Ureter (tissue), 1 donor: ENCODE results near the gene HAGH. TPM values are rescaled to one million over a fixed set of nuclear protein-coding genes. Genes with fewer than 3 reads are reported as not detected.
A peak's percentile ranks its signal among the peaks of the same experiment; 100 is the strongest.
"Not testable (repeated sequence)": the region's sequence is repeated elsewhere in the genome, so short reads cannot be mapped to it uniquely, and the experiment has no call there.

Experiments used
- DNase-seq: peaks from one replicate; pipeline ENCODE4 v3.0.0-alpha.2; 2020; ENCODE audit warnings: low spot score
- total RNA-seq: library from RNA; stranded (reverse); gene quantifications from one replicate; pipeline ENCODE4 v1.2.4, GENCODE V29; 2023
- donor health status: DM: yes; HTN: yes; CAD: no.

The HAGH gene
- 37.5 TPM for total RNA-seq

DNA sequence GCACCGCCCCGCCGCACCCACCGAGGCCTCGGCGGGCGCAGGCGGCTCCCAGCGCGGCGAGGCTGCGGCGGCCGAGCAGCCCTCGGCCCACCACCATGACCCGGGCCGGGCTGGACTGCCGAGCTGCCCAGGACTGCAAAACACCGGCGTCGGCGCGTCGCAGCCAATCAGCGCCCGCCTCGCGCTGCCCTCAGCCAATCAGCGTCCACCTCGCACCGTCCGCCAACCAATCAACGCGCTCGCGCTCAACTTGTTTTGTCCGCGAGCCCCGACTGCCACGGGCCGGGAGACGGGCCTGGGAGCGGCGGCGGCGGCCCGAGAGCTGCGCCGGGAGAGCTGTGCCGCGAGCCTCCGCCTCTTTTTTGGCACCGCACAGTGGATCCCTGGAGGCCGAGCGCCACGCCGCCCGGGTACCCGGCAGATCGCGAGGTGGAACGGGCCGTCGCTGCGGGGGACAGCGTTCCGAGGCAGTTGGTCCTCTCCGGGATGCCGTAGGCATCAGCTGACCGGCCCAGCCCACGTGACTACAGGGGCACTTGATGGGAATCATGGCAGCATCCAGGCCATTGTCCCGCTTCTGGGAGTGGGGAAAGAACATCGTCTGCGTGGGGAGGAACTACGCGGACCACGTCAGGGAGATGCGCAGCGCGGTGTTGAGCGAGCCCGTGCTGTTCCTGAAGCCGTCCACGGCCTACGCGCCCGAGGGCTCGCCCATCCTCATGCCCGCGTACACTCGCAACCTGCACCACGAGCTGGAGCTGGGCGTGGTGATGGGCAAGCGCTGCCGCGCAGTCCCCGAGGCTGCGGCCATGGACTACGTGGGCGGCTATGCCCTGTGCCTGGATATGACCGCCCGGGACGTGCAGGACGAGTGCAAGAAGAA lies at the start of gene HAGH, which contains the start of gene FAHD1:
TSS of gene HAGH (minus strand) at position 135 of the 883 bp plus-strand sequence. CDS start at position 97, 38 bp downstream.
TSS of gene FAHD1 (plus strand) at position 516 of the 883 bp plus-strand sequence. CDS start at position 549, 33 bp downstream.
- DNase-seq: peak; percentile 95

DNA sequence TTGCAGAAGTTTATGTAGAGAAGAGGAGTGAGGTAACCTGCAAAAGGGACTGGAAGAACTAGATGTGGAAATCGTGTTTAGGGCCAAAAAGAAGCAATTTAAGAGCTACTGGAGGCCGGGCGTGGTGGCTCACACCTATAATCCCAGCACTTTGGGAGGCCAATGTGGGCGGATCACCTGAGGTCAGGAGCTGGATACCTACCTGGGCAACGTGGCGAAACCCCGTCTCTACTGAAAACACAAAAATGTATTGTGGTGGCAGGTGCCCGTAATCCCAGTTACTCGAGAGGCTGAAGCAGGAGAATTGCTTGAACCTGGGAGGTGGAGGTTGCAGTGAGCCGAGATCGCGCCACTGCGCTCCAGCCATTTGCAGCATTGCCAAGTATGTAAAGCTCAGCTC lies 49.4 kb upstream of the HAGH start:
- DNase-seq: not testable (repeated sequence)

DNA sequence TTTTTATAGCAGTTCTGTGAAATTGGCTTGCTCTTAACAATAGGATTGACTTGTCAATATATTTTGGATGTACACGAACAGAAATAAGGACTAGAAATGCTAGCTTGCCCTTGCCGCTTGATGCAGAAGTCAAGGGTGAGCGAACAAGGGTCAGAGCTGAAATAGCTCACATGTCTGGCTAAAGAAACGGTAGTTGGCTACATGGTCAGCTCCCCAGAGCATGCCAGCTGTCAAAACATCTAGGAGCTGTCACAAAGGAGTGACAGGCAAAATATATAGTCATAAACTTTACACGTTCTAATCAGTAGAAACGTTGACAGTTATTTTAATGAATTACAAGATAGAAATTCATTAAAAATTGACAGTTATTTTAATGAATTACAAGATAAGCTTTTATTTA lies 48.2 kb upstream of the HAGH start:
- no peak for DNase-seq

DNA sequence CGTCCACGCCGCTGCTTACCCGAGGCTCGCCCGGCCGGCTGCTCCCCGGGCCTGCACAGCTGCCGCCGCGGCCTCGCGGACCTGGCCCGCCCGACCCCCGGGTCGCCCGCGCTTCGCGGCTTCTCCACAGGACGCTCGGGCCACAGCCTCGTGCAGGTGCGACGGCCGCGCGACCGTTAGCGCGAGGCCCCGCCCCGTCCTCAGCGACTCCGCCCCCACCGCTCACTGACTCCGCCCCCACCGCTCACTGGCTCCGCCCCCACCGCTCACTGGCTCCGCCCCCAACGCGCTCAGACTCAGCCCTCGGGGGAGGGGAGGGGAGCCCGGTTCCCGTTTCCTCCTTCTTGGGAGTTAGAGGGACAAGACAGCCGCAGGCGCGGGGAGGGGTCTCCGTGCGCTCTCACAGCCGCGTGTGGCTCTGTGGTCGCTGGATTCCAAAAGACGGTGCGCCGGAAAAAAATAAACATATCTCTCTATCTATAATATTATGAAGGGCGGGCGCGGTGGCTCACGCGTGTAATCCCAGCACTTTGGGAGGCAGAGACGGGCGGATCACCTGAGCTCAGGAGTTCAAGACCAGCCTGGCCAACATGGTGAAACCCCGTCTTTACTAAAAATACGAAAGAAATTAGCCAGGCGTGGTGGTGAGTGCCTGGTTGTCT lies 45.5 kb upstream of the HAGH start, which contains the start of gene MEIOB:
TSS of gene MEIOB (minus strand) at position 191 of the 662 bp plus-strand sequence. CDS start 3,989 bp downstream, outside the sequence.
- no peak for DNase-seq

DNA sequence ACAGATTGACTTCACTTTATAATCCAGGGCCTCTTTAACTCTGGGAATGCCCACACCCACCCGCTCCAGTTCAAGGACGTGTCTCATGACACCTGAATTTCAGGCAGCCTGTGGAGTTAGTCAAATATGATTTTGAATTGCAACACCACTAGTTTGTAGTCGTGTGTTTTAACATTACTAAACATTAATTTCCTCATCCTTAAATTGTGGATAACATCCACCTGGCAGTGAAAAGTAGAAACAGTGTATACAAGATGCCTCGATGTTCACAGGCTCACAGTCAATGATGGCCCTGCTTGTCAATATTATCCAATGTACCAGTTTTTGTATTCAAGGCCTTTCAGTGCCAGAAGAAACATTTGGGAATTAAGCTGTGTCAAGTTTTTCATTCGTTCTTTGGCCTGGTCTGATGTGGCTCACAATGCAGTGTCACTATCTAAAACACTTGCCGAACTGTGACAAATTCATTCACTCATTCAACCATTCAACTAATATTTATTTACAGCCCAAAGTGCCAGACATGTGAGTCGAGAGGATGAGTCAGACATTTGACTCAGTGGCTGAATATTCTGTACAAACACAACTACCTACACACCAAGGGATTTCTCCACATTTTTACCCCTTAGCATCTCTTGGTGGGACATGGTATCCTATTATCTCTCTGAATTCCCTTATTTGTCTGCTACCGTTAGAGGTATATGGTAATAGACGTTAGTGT lies 43.9 kb upstream of the HAGH start:
- DNase-seq: no peak

DNA sequence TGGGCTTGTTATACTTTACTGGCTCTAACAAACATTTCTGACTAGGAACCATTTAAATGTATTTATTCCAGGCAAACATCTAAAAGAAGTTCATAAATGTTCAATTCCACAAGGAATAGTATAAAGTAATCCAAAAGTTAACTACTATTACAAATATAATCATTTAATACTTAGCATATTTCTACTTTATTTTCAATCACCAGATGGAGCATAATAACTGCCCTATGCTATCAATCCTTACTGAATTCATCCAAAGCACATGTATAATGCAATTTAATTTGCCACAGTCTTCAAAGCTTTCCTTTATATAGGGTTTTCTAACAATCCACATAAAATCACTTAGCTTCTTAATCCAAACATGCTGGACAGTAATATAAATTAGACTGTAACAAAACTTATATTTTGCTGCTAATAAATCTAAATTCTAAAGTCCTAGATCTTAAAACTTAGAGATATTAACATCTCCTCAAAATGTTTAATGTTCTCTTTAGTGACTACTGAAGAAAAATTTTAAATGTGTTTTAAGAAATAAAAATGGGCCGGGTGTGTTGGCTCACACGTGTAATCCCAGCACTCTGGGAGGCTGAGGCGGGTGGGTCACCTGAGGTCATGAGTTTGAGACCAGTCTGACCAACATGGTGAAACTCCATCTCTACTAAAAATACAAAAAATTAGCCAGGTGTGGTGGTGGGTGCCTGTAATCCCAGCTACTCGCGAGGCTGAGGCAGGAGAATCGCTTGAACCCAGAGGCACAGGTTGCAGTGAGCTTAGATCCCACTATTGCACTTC lies 39.5 kb upstream of the HAGH start:
- DNase-seq: no peak

DNA sequence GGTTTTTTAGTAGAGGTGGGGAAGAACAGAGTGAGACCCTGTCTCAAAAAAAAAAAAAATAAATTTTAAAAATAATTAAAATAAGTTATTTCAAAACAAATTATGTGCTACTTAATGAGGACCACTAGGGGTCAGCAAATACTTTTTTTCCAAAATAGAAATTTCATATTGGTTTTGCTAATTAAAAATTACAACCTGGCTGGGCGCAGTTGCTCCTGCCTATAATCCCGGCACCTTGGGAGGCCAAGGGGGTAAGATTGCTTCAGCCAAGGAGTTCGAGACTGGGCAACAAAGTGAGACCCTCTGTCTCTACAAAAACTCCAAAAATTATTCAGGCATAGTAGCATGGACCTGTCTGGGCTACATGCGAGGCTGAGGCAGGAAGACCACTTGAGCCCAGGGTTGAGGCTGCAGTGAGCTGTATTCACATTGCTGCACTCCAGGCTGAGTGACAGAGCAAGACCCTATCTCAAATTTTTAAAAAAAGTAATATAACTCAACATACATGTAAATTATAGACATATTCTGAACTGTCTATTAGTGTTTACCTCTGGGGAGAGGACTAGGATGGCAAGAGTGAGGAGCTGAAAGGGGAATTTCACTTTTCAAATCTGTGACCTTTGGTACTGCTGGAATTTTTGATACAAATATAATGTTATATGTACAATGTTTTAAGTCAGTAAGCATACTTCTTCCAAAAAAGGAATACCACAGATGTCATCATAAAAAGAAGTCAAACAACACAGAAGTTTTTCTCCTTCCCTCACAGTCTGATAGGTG lies 37.2 kb upstream of the HAGH start:
- no peak for DNase-seq

DNA sequence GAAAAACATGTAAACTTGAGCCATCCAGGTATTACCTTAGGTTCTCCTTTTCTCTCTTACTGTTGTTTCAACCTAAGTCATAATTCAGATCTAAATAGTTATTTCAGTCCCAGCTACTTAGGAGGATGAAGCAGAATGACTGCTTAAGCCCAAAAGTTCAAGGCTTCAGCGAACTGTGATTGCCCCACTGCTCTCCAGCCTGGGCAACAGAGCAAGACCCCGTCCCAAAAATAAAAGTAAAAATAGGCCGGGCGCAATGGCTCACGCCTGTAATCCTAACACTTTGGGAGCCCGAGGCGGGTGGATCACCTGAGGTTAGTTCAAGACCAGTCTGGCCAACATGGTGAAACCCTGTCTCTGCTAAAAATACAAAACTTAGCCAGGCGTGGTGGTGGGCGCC lies 35.8 kb upstream of the HAGH start:
- no peak for DNase-seq

DNA sequence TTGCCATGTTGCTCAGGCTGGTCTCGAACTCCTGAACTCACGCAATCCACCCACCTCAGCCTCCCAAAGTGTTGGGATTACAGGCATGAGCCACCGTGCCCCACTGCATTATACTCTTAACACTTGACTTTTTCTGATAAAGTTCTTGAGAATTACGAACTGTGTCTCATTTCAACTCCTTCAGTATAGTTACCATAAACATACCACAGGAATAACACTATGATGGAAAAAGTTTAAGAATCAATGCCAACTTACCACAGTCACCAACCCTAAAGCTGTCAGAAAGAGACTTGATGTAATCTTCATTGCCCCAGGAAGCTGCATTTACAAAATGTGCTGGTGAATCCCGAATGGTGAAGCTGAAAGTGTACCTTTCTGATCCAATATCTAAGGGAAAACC lies 35.1 kb upstream of the HAGH start:
- no peak for DNase-seq

DNA sequence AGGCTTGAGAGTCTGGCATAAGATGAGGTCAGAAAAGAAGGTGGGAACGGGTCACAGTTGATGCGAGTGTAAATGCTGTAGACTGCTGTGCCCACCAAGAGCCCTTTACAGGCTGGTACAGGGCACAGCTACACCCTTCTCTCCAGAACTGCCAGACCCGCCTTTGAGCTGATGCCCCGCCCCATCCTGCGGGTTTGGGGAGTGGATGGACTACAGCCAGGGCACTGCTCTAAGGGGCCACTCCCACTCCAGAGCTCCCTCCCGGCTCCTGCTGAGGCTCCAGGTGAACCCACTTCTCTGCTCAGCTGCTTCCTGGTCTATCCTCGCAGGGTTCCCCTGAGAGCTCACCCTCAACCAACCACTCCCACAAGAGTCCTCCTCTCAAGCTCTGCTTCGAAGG lies 33.0 kb upstream of the HAGH start:
- no peak for DNase-seq

DNA sequence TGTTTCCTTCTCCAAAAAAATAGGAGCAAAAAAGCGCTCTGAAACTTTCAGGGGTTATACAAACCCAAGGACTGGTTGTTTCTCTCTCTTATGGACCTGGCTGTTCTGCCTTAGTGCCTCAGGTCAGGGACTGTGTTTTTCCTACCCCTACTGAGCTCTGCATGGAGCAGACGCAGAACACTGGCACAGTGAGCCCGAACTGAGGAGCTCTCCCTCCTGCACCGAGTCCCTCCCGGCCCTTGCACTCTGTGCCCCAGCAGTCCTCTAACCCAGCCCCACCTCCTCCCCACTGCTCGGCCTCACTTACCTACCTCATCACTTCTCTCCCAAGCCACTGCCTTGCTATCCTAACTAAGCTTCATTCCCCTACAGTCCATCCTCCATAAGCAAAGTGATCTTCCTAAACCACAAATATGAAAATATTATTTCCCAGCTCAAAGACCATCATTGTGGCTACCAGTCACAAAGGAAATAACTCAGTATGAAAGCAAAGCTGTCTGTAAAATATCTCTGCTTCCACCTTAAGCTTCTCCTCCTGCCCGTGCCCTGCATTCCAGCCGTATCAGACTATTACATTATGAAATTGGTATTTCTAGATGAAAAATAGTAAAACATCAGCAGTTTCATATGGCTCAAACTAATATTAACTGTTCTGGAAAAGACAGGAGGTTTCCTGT lies 31.7 kb upstream of the HAGH start:
- DNase-seq: no peak

DNA sequence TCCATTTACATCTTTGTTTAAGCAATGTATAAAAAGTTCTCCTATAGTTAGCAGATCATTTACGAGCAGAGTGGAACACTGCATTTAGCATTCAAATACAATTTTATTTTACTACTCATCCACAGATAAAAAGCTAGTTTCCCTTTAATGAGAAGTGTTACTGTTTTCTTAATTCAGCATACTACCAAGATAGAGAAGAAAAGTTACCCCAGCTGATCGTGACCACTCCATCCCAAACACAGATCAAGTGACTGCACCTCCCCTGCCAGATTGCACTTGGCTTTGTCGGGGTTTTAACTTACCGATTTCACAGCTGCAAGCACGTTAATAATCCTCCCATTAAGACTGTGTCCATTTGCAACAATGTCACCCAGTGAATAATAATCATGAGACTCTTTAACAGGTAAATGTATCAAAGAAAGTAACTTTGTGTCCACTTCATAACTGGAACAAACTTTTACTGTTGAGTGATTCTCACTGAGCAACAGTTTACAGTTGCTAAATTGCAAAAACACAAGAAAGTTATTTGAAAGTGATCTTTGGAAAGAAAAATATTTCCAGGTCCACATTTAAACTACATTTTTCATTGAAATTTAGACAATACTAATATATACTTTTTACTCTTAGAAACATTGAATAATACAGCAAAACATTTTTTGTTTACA lies 30.9 kb upstream of the HAGH start:
- no peak for DNase-seq

DNA sequence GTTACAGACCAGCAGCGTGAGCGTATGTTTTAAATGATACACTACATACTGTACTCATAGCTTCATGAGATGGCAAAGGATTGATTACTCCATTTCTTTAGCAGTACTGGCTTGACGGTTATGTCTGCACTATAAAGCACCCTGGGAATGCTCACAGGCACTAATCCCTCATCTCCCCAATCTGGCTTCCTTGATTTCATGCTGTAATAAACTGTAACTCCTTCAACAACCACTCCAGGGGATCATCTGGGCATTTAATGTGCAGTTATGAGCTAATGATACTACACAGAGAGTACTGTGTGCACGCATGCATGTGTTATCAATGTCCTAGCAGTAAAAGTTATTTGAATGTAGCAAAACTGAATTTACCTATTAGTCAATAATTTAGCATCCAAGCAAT lies 25.2 kb upstream of the HAGH start:
- no peak for DNase-seq

DNA sequence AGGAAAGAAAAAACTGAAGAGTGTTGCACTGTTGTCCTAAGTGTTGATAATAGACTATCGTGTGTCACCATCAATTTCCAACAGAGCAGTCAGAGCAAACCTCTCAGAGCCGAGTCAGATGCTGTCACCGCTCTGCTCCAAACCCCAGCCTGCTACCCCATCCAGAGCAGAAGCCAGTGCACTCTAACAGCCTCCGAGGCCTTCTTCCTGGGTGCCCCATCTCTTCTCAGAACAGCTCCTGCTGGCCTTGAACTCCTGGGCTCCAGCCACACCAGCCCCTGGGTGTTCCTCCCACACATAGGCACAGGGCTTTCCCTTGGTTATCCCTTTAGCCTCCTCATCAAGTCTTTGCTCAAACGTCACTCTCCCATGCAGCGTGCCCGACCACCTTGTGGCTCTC lies 24.4 kb upstream of the HAGH start:
- no peak for DNase-seq

DNA sequence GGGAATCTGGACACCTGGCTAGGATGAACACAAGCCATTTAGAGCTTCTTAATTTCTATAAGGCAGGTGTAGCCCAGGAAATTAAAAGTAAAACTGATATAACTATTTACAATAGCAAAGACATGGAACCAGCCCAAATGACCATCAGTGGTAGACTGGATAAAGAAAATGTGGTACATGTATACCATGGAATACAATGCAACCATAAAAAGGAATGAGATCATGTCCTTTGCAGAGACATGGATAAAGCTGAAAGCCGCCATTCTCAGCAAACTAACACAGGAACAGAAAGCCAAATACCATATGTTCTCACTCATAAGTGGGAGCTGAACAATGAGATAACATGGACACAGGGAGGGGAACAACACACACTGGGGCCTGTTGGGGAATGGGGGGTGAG lies 19.8 kb upstream of the HAGH start:
- DNase-seq: no peak

DNA sequence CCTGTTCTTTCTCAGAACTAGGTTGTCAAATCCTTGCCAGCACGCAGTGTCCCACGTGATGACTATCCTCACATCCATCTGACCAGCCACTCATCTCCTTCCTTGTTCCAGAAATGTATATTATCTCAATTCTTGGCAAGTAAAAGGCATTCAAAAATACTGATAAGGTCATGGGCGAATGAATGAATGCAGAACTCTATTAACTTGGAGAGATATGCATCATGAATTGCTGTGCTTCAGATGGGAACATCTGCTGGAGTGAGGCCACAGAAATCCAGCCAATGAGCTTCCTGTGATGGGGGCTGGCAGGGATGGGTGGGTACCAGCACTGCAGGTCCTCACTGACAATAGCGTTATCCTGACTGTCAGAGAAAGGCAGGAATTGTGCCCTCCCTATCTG lies 19.4 kb upstream of the HAGH start:
- DNase-seq: no peak

DNA sequence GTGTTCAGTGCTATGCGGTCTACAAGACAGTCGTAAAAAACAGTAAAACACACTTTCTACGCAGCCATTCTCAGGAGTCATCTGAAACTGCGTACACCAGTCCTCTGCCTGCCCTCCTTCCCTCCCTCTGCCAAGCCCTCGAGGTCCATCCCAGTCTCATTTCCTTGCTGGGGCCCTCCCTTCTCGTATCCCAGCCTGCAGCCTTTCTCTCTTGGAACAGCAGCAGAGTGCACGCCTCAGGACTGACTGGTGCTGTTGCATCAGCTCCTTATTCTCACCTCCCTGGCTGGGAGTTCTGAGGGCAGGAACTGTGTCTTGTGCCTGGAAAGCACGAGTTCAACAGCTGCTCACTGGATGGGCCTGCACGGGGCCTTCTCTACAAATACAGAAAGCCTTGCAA lies 12.9 kb upstream of the HAGH start:
- no peak for DNase-seq

DNA sequence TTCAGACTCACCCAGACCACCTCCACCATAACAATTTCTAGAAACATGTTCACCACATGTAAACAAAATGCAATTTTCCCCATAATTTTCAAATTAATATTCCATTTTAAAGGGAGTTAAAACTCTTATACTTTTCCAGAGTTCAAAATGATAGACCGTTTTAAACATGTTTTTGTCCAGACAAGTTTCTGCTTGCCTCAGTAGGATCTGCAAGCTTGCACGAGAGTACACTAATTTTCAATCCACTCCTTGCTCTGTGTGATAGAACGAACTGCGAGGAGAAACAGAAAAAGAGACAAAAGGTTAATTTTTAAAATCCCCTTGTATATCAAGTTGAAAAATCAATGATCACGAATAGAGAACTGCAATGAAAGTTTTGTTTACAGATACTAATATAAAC lies 7.5 kb upstream of the HAGH start:
- no peak for DNase-seq

DNA sequence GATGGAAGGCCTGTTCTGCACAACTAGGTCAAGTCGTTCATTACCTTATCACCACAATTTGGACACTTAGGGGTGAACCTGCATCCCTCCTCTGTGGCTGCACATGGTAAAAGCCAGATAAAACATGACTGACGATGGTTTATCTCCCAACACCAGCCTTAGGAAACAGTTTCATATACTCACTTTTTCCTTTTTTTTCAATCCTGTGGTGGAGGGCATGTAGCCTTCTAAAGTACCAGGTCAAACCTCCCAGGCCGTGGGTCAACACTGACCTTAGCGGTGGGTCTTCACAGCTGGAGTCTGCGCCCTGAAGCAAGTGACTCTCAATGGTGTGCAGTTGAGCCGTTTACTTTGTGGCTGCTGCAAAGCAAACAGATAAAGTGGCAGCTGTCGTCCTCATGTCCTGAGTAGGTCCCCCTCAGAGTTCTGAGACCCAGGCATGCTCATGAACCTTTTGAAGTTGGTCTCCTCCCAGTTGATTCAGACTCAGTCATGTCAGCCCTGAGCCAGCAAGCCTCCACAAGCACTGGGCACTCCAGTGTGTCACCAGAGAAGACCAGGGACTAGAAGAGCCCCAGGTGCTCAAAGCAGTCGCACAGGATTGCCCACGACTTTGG lies 6.3 kb upstream of the HAGH start:
- no peak for DNase-seq
